HG03442 (cell line): Measurements from ENCODE around the gene NR1H4.
"Not testable (repeated sequence)": the region's sequence is repeated elsewhere in the genome, so short reads cannot be mapped to it uniquely, and the experiment has no call there.

Experiments
- ATAC-seq: cut with Tn5 transposase; IDR thresholded peaks from one replicate; pipeline ENCODE4 v1.9.1; 2021; ENCODE audit warnings: mild to moderate bottlenecking, moderate library complexity; ENCODE audit not compliant: unreplicated experiment

Gene NR1H4

GRCh38 chr12:100565987-100566545 is 92.4 kb downstream of the NR1H4 start:
- no peak for ATAC-seq

- ATAC-seq = peak; percentile 98
These were observed 93.4 kb downstream of the NR1H4 start for GRCh38 chr12:100566887-100567637.

- ATAC-seq = peak; percentile 21
These were observed 94.3 kb downstream of the NR1H4 start for GRCh38 chr12:100567945-100568344.

DNA sequence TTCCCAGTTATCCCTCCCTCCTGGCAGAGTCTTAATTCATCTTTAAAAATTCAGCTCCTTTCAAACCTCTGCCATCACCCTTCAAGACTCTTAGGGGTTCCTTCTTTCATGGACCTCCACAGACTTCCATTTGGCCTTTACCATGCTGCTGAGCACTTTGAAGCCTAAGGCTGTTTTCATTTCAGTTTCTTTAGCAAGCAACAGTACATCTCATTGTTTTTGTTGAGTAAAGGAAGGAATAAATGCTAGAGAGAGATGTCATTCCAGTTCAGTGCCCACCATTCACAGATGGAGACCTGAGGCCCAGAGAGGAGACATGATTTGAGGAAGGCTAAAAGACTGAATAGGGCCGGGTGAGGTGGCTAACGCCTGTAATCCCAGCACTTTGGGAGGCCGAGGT is 98.5 kb downstream of the NR1H4 start:
- no peak for ATAC-seq

GRCh38 chr12:100573292-100574186 is 99.9 kb downstream of the NR1H4 start, which contains the start of gene GAS2L3:
Gene GAS2L3 (plus strand): TSS chr12:100573684. CDS start chr12:100594905, 21,221 bp downstream.
- ATAC-seq = peak; percentile 95

- no peak for ATAC-seq
These were observed 100.8 kb downstream of the NR1H4 start for GRCh38 chr12:100574187-100575074.

- ATAC-seq = no peak
These were observed 102.8 kb downstream of the NR1H4 start for GRCh38 chr12:100576331-100577036.

- ATAC-seq = no peak
These were observed 105.3 kb downstream of the NR1H4 start for GRCh38 chr12:100578923-100579322.

GRCh38 chr12:100579844-100580243 is 106.2 kb downstream of the NR1H4 start:
- no peak for ATAC-seq

- no peak for ATAC-seq
These were observed 110.6 kb downstream of the NR1H4 start for GRCh38 chr12:100584256-100584655.

GRCh38 chr12:100591979-100592378 is 118.3 kb downstream of the NR1H4 start:
- no peak for ATAC-seq

DNA sequence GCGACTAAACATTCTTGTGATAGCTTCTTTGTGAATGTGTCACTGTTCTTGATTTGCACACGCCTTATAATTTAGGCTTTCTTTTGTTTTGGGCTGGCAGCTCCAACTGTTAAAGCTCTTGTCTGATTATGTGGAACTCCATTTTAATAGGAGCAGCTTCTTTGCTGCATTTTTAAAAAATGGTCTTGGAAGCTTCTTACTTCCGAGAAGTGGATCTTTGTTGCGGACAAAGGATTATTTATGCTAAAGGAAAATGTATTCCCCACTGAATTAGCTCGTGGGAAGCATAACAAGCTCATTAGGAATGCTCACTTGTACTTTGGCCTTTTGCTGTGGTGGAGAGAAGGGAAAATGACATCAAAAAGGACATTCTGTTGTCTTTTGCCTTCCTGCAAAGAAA is 119.8 kb downstream of the NR1H4 start:
- no peak for ATAC-seq

DNA sequence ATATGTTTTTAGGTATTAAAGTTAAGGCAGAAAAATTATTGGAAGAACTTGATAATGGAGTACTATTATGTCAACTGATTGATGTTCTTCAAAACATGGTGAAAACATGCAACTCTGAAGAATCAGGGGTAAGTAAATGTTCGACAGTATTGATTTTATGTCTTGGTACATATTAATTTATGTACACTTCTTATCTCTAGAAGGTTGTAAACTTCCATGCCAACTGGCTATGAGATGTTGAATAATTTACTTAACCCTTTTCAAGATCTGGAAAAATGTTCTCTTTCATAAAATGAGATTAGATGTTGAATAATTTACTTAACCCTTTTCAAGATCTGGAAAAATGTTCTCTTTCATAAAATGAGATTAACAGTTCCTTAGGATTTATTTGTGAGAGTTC is 128.0 kb downstream of the NR1H4 start:
- ATAC-seq = no peak

DNA sequence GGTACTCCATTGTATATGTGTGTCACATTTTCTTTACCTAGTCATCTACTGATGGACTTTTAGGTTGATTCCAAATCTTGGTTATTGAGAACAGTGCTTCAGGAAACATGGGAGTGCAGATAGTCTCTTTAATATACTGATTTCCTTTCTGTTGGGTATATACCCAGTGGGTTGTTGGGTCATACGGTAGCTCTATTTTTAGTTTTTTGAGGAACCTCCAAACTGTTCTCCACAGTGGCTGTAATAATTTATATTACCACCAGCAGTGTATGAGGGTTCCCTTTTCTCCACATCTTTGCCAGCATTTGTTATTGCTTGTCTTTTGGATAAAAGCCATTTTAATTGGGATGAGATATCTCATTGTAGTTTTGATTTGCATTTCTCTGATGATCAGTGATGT is 129.3 kb downstream of the NR1H4 start:
- not testable (repeated sequence) for ATAC-seq

DNA sequence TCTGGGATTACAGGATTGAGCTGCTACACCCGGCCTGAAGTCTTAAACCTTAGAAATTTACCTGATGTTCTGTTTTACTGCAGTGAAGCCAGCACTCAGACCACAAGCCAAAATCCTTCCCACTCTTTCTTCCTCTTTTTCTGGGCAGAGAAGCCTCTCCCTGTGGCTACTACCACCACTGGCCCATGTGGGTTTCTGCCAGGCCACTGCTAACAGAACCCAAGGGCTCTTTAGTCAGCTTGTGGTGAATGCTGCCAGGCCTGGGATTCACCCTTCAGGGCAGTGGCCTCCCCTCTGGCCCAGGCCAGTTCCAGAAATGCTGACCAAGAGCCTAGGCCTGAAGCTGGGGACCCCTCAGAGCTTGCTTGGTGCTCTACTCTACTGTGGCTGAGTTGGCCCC is 135.1 kb downstream of the NR1H4 start:
- ATAC-seq = no peak

- ATAC-seq = no peak
These were observed 137.2 kb downstream of the NR1H4 start for GRCh38 chr12:100610666-100611430.

GRCh38 chr12:100612606-100613005 is 138.9 kb downstream of the NR1H4 start:
- ATAC-seq = no peak
